Lower lobe of right lung (tissue), 2 donors: Measurements from ENCODE around the gene APPL1. TPM values are rescaled to one million over a fixed set of nuclear protein-coding genes. Genes with fewer than 3 reads are reported as not detected.

Experiments
- ATAC-seq, 2 donors: fragments of 200-7000 bp; cut with Tn5 transposase; one replicate each; pipeline ENCODE4 v1.9.1; 2020 to 2022; ENCODE audit warnings: mild to moderate bottlenecking in 2 of 2, moderate library complexity in 2 of 2
- DNase-seq: peaks from one replicate; pipeline ENCODE4 v3.0.0-alpha.2; 2020
- H3K27ac ChIP-seq: fragments of 200-600 bp; one replicate; pipeline ENCODE4 v1.8.0; 2022
- H3K27me3 ChIP-seq: fragments of 200-600 bp; one replicate; pipeline ENCODE4 v1.8.0; 2022; ENCODE audit warnings: low read depth
- H3K36me3 ChIP-seq: fragments of 200-600 bp; one replicate; pipeline ENCODE4 v1.8.0; 2022; ENCODE audit warnings: mild to moderate bottlenecking
- H3K4me1 ChIP-seq: fragments of 200-600 bp; one replicate; pipeline ENCODE4 v1.8.0; 2022
- H3K4me3 ChIP-seq: fragments of 200-600 bp; one replicate; pipeline ENCODE4 v1.8.0; 2022; ENCODE audit warnings: mild to moderate bottlenecking
- H3K9me3 ChIP-seq: fragments of 200-600 bp; one replicate; pipeline ENCODE4 v1.8.0; 2022
- intact Hi-C: fragments of 100-400 bp; cut with DNase I; formaldehyde crosslinking; loops from one replicate; pipeline ENCODE4 v1.11.0; 2022
- long read RNA-seq: library from polyadenylated mRNA; unstranded; transcript quantifications from one replicate; pipeline ENCODE4 v2.0.0, GENCODE V29; 2021
- total RNA-seq: library from RNA; stranded (reverse); fragmentation: NEBNext Ultra II Directional; extraction: Animal tissue kit (Norgen Biotek cat#: 25700); gene quantifications from one replicate; pipeline ENCODE4 v1.2.1, GENCODE V29; 2021
- TF ChIP-seq, protein P1 (sequence below): fragments of 200-600 bp; IDR thresholded peaks from one replicate; pipeline ENCODE4 v1.8.0; 2022; ENCODE audit warnings: antibody characterized with exemption, mild to moderate bottlenecking
- donor health status: DM: no; HTN: yes; CAD: no; lungs with severe emphysema.

The APPL1 gene, protein sequence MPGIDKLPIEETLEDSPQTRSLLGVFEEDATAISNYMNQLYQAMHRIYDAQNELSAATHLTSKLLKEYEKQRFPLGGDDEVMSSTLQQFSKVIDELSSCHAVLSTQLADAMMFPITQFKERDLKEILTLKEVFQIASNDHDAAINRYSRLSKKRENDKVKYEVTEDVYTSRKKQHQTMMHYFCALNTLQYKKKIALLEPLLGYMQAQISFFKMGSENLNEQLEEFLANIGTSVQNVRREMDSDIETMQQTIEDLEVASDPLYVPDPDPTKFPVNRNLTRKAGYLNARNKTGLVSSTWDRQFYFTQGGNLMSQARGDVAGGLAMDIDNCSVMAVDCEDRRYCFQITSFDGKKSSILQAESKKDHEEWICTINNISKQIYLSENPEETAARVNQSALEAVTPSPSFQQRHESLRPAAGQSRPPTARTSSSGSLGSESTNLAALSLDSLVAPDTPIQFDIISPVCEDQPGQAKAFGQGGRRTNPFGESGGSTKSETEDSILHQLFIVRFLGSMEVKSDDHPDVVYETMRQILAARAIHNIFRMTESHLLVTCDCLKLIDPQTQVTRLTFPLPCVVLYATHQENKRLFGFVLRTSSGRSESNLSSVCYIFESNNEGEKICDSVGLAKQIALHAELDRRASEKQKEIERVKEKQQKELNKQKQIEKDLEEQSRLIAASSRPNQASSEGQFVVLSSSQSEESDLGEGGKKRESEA
- total RNA-seq: 45.5 TPM
- long read RNA-seq, full-length matches to known transcripts: 24 of 67 reads
- long read RNA-seq, partial matches to known transcripts: 32 of 67 reads
- long read RNA-seq, other reads (novel, unspliced or antisense): 11 of 67 reads

DNA sequence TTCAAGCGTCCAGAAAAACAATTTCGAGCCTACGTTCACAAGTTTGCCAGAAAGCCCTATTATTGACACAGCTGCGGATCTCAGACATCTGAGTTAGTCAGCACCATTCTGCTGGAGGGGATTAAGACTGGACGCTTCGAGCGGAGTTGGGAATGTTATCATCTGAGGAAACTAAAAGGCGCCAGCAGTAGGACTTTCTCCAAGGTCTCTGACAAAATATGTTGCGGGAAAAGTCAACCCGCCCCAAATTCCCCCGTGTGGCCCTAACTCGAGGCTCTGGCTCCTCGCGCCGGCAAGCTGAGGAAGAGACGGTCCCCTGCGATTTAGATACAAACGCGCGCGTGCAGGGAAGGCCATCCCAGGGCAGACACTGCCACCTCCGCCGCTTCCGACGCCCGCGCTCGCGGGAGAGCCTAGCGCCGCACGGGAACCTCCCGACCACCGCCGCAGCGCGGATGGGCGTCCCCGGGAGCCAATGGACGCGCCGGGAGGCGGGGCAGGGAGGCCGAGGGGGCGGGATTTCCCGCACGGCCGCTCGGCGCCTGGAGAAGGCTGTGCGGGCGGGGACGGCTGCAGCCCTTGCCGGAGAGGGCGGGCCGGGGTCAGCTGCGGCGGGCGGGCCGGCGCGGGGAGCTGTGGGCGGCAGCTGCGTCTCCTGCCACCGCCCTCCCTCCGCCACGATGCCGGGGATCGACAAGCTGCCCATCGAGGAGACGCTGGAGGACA lies at the start of gene APPL1:
APPL1 (plus strand) TSS at position 526 of the 726 bp plus-strand sequence; CDS start at position 681, 155 bp downstream.
- ATAC-seq (peak; percentile 99 to 100), DNase-seq (peak; percentile 95)
- H3K27ac ChIP-seq: peak within 1 kb of the TSS; percentile 92
- intact Hi-C loops: no loop called here
- no peaks in the 10 kb centered on the region for H3K36me3 ChIP-seq
- H3K4me3 ChIP-seq: peak within 1 kb of the TSS; percentile 81
- H3K27me3 ChIP-seq: no peaks in the 10 kb centered on the region
- peaks cover 32% of the 10 kb centered on the region for H3K4me1 ChIP-seq
- TF ChIP-seq, protein P1, sequence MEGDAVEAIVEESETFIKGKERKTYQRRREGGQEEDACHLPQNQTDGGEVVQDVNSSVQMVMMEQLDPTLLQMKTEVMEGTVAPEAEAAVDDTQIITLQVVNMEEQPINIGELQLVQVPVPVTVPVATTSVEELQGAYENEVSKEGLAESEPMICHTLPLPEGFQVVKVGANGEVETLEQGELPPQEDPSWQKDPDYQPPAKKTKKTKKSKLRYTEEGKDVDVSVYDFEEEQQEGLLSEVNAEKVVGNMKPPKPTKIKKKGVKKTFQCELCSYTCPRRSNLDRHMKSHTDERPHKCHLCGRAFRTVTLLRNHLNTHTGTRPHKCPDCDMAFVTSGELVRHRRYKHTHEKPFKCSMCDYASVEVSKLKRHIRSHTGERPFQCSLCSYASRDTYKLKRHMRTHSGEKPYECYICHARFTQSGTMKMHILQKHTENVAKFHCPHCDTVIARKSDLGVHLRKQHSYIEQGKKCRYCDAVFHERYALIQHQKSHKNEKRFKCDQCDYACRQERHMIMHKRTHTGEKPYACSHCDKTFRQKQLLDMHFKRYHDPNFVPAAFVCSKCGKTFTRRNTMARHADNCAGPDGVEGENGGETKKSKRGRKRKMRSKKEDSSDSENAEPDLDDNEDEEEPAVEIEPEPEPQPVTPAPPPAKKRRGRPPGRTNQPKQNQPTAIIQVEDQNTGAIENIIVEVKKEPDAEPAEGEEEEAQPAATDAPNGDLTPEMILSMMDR: no peak
- H3K9me3 ChIP-seq: no peaks in the 10 kb centered on the region

DNA sequence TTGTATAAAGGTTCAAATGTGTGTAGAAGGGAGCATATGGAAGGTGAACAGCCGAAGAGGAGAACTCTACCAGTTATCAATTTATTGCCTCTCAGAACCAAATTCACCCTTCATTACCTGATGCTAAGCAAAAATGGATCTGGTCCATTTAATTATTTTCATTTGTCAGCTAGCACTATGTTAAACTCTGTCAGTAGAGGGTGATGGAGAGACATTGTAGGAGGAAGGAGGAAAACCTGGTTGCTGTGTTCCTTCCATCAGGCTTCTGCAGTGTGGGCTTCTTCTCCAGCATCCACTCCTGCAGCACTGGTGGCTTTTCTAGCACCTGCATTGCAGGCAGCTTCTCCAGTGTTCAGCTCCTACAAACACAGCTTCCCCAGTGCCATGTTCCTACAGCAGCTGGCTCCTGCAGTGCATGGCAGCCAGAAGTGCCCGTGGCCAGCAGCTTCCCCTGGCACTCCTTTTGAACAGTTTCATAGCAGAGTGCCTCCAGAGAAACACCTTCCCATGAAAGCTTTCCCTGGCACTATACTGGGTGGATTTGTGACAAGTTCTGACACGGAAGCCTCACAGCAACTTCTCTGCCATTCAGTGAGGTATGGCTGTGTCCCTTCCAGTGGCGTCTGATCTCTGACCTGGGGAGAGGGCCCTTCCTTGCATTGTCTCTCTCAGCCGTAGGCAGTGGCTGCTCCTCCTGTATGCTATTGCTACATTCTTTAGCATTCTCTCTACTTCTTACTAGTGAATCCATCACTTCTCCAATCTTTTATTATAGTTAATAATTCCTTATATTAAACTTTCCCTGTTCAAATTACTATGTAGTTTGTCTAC lies 47.7 kb upstream of the APPL1 start:
- Histone ChIP-seq H3K9me3 (no peaks in the 10 kb centered on the region), H3K36me3 (no peaks in the 10 kb centered on the region), H3K4me3 (no peak overlapping the region), H3K4me1 (no peaks in the 10 kb centered on the region), H3K27me3 (no peaks in the 10 kb centered on the region), H3K27ac (no peak overlapping the region)
- DNase-seq: no peak
- ATAC-seq: no peak
- TF ChIP-seq, protein P1: no peak
- intact Hi-C loops: no loop called here

DNA sequence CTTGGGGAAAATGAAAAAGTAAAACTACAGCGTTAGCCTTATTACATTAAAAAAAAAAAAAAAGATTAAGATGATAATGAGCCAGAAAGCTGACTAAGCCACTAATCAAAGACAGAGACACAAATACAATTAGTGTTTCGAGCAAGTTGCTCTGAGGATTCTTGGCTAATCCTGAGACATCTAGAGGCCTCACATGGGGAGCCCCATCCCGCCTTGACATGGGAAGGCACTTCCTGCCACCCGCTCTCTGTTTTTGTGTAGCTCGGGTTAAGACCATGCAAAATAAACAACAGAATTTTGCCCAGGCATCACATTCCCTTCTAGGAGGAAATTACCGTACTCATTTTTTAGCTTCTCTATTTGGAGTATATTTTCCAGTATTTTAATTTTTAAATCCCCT lies 43.0 kb upstream of the APPL1 start:
- Histone ChIP-seq H3K4me3 (no peak overlapping the region), H3K4me1 (no peaks in the 10 kb centered on the region), H3K9me3 (no peaks in the 10 kb centered on the region), H3K36me3 (no peaks in the 10 kb centered on the region), H3K27me3 (no peaks in the 10 kb centered on the region), H3K27ac (no peak overlapping the region)
- TF ChIP-seq, protein P1: no peak
- DNase-seq: no peak
- no peak for ATAC-seq
- intact Hi-C loops: no loop called here

DNA sequence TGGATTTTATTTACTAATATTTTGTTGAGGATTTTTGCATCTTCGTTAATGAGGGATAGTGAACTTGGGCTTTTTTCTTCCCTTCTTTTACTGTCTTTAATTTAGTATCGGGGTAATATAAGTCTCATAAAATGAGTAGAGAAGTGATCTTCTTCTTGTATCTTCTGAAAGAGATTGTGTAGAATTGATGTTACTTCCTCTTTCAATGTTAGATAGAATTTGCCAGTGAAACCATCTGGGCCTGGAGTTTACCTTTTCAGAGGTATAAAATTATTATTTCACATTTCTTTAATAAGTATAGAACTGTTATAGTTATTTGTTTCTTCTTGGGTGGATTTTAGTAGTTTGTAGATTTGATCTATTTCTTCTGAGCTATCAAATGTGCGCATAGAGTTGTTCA lies 35.5 kb upstream of the APPL1 start:
- Histone ChIP-seq H3K4me1 (no peaks in the 10 kb centered on the region), H3K9me3 (no peaks in the 10 kb centered on the region), H3K27ac (no peak overlapping the region), H3K36me3 (no peaks in the 10 kb centered on the region), H3K27me3 (no peaks in the 10 kb centered on the region), H3K4me3 (no peak overlapping the region)
- DNase-seq (no peak), ATAC-seq (no peak)
- TF ChIP-seq, protein P1: no peak
- intact Hi-C loops: no loop called here

DNA sequence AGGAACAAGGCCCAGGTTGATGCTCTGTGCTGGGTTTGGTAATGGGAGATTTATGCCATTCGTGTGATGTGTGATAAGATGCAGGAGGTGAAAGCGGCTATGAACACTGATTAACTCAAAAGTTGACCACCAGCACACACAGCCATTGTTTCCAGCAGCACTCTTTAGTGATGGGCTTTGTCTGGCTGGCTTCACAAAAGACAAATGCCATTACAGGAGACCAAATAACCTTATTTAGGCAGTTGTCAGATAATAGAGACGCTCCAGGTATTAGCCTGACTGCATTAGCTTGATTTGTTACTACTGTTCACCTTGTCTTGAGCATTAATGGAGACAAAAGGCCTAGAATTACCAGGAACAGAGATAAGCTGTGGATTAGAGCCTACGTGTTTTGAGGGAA lies 32.9 kb upstream of the APPL1 start:
- ATAC-seq: no peak
- TF ChIP-seq, protein P1: no peak
- H3K27ac ChIP-seq: no peak overlapping the region

More for the DNA sequence above, 32.9 kb upstream of the APPL1 start:
- H3K27me3 ChIP-seq: no peaks in the 10 kb centered on the region
- H3K4me3 ChIP-seq: no peak overlapping the region
- DNase-seq: no peak
- no peaks in the 10 kb centered on the region for H3K36me3 ChIP-seq
- no peaks in the 10 kb centered on the region for H3K4me1 ChIP-seq
- intact Hi-C loops: no loop called here
- no peaks in the 10 kb centered on the region for H3K9me3 ChIP-seq
